Brain microvascular endothelial cell (primary cell): ENCODE data around the gene HERPUD2.

Experiments used
- DNase-seq: peaks from one replicate; pipeline ENCODE4 v3.0.0-alpha.2; 2020
- H3K27ac ChIP-seq: fragments of 250-450 bp; sonication (Bioruptor Pico); 2 replicates; pipeline ENCODE4 v1.5.1; 2020; ENCODE audit warnings: mild to moderate bottlenecking, moderate library complexity
- H3K27me3 ChIP-seq: fragments of 250-450 bp; sonication (Bioruptor Pico); replicated peaks from 2 replicates; pipeline ENCODE4 v1.5.1; 2020; ENCODE audit warnings: mild to moderate bottlenecking
- H3K36me3 ChIP-seq: fragments of 250-450 bp; sonication (Bioruptor Pico); replicated peaks from 2 replicates; pipeline ENCODE4 v1.5.1; 2020; ENCODE audit warnings: mild to moderate bottlenecking
- H3K4me3 ChIP-seq: 2 replicates; pipeline ENCODE4 v1.5.1; 2011; ENCODE audit warnings: low read depth, mild to moderate bottlenecking, control low read depth, low read length, moderate library complexity
- in situ Hi-C: cut with HindIII; loops from 2 replicates; pipeline ENCODE4 v1.10.0; 2017; ENCODE audit warnings: low sequenced_read_pairs, low pct_ligation_motif_present
- TF ChIP-seq, protein P1 (sequence below): IDR thresholded peaks from 2 replicates; pipeline ENCODE4 v1.5.1; 2011; ENCODE audit warnings: low read depth, mild to moderate bottlenecking, moderate library complexity, low read length, control low read depth, inconsistent platforms; ENCODE audit errors: missing control alignments

HERPUD2 gene

DNA sequence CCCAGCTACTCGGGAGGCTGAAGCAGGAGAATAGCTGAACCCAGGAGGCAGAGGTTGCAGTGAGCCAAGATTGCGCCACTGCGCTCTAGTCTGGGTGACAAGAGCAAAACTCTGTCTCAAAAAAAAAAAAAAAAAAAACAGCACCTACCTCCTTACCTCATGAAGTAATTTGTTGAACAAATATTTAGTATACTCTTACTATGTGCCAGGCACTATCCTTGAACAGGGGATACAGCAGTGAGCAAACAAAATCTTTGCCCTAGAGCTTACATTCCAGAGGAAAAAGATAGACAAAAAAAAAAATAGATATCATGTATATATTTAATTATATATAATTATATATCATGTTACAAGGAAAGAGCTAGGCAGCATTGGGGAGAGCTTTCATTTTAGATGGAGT, 36.4 kb upstream of the HERPUD2 start:
- in situ Hi-C loops = no loop called here
- Histone ChIP-seq H3K27me3 (no peaks in the 10 kb centered on the region), H3K4me3 (no peak overlapping the region), H3K36me3 (no peaks in the 10 kb centered on the region), H3K27ac (no peak overlapping the region)
- DNase-seq = no peak
- TF ChIP-seq, protein P1, sequence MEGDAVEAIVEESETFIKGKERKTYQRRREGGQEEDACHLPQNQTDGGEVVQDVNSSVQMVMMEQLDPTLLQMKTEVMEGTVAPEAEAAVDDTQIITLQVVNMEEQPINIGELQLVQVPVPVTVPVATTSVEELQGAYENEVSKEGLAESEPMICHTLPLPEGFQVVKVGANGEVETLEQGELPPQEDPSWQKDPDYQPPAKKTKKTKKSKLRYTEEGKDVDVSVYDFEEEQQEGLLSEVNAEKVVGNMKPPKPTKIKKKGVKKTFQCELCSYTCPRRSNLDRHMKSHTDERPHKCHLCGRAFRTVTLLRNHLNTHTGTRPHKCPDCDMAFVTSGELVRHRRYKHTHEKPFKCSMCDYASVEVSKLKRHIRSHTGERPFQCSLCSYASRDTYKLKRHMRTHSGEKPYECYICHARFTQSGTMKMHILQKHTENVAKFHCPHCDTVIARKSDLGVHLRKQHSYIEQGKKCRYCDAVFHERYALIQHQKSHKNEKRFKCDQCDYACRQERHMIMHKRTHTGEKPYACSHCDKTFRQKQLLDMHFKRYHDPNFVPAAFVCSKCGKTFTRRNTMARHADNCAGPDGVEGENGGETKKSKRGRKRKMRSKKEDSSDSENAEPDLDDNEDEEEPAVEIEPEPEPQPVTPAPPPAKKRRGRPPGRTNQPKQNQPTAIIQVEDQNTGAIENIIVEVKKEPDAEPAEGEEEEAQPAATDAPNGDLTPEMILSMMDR = no peak

DNA sequence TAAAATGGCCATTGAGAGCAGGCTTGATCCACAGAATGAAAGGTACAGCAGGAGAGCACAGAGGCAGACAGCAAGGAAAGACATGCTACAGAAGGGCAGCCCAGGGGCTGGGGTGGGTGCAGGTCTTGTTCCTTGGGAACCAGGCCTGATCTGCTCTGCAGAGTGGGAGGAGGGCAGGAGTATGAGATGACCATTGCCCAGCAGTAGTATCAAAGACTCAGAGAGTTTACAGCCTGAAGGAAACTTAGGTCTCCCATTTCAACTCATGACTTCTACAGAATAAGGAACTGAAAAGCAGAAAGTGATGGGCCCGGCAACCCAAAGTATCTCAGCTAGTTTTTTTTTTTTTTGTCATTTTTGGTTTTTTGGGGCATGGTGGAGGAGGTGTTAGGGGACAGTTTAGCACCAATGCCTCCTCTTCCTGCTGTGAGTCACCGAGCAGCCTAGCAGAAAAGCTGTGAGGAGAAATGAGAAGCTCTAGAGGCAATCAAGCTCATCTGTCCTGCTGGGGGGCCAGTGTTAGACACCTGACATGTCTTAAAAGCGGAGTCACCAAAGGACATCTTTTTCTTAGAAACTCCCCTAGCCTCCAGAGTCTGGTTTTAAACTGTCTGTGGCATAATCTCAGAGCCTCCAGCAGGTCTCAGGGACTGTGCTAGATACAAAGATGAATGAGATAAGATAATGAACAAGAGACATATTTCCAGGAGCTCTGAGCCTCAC, 34.3 kb upstream of the HERPUD2 start:
- no peaks in the 10 kb centered on the region for H3K27me3 ChIP-seq
- H3K4me3 ChIP-seq = no peak overlapping the region
- TF ChIP-seq, protein P1 = no peak
- H3K36me3 ChIP-seq = no peaks in the 10 kb centered on the region
- H3K27ac ChIP-seq = no peak overlapping the region
- in situ Hi-C loops = no loop called here
- DNase-seq = no peak

DNA sequence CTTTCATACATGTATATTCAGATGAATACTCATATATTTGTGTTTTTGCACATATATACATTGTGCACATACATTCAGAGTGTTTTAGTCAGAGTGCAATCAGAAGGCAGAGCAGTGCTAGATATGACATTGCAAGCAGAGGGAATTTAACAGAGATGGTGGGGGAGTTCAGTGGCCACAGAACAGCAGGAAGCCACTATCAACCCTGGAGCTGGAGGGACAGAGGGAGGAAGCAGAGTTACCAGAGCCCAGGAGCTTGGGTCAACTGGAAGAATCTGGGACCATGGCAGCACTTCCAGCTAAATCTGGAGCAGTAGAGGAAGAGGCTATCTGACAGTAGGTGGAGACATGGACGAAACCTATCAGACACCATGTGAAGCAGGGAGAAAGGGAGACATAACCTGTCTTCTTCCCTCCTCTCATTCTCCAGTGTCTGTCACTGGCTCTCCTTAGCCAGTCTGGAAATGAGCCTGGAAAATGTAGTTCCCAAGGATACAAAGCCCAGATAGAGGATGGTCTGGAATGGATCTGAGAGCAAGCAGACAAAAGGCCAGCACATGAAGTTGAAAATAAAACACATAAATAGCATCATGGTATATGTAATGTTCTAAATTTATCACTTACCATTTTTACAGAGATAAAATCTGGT, 33.6 kb upstream of the HERPUD2 start:
- in situ Hi-C loops = no loop called here
- TF ChIP-seq, protein P1 = no peak
- H3K27ac ChIP-seq = no peak overlapping the region

DNA sequence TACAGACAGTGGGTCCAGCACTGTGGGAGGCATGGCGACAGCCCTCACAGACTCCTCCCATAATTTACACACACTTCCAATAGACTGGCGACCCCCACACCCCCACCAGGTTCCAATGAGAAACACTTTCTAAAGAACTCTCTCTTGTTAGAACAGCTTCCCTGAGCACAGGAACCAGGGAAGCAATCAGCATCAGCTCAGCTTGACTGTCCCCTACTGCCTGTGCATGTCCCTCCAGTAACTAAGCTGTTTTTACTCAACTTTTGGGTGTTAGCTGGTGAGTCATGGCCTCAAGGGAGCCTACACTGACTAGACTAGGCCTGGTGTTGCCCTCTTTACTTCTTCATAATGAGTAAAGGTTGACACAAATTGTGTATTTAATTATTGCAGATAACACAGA, 32.6 kb upstream of the HERPUD2 start:
- no peak overlapping the region for H3K27ac ChIP-seq
- no peaks in the 10 kb centered on the region for H3K27me3 ChIP-seq
- DNase-seq = peak; percentile 50
- no peak overlapping the region for H3K4me3 ChIP-seq
- TF ChIP-seq, protein P1 = no peak
- no peaks in the 10 kb centered on the region for H3K36me3 ChIP-seq
- in situ Hi-C loops = no loop called here

More for the DNA sequence above, 33.6 kb upstream of the HERPUD2 start:
- no peaks in the 10 kb centered on the region for H3K36me3 ChIP-seq
- no peak for DNase-seq
- H3K4me3 ChIP-seq = no peak overlapping the region
- H3K27me3 ChIP-seq = no peaks in the 10 kb centered on the region

DNA sequence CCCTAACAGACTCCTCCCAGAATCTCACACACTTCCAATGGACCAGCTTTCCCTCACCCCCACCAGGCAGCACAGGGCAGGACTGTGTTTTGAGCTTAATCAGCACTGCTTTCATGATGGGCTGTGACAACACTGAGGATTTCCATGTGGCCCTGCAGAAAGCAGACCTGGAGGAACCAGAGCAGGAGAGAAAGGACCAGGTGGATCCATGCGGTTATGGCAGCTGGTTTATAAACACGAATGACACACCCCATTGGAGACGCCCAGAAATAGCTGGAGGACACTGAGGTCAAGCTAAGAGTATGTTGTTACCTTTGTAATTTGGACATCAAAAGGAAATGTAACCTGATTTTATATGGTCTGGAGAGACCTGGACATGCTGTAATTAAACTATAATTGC, 31.7 kb upstream of the HERPUD2 start:
- in situ Hi-C loops = no loop called here
- TF ChIP-seq, protein P1 = no peak
- H3K27me3 ChIP-seq = no peaks in the 10 kb centered on the region
- no peak for DNase-seq
- H3K4me3 ChIP-seq = no peak overlapping the region
- H3K27ac ChIP-seq = no peak overlapping the region
- no peaks in the 10 kb centered on the region for H3K36me3 ChIP-seq
